ACHN (cell line): ENCODE measurements around the gene CYB5R3.
A peak's percentile ranks its signal among the peaks of the same experiment; 100 is the strongest.
"Not testable (repeated sequence)": the region's sequence is repeated elsewhere in the genome, so short reads cannot be mapped to it uniquely, and the experiment has no call there.

Experiments
- DNase-seq: peaks from one replicate; pipeline ENCODE4 v3.0.0-alpha.2; 2015
- in situ Hi-C: cut with HindIII; loops from 2 replicates; pipeline ENCODE4 v1.10.0; 2017; ENCODE audit warnings: low sequenced_read_pairs, low pct_ligation_motif_present, low pct_unique_long_range_greater_than_20kb

The CYB5R3 gene

DNA sequence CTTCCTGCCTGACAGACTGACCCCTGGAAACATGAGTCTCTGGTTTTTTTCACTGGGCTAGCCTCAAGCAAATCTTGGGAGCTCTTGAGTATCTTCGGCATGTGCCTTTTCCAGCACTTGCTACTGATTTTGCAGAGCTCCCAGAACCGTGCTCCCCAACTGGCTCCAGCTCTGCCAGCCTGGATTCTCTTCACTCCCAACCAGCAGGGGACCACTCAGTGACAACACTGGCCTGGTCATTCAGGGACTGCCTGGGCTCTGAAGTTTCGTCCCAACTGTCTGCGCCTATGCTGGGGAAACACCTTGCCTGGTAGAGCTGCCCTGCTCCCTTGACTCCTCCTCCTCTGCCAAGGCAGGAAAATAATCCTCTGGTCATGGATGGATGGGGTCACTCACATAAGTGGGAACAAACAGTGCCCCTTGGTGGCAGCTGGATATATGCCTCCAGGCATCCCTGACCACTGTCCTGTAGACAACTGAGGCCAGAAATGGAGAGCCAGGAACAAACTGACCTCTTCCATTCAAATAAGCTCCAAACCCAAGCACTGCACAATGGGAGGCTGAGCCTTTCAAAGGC, 64.7 kb downstream of the CYB5R3 start:
- in situ Hi-C loops = no loop called here
- no peak for DNase-seq

DNA sequence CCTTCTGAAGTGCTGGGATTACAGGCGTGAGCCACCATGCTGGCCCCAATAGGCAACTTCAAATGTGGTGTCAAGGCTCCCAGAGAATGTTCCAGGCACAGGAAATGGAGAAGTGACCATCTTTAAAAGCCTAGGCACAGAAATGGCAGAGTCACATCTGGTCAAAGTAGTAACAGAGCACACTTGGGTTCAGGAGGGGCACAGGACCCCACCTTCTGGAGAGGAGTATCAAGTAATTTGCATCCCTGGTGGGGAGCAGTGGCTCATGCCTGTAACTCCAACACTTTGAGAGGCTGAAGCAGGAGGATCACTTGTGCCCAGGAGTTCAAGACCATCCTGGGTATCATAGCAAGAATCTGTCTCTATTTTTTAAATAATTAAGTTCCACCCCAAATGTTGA, 66.2 kb downstream of the CYB5R3 start:
- in situ Hi-C loops = no loop called here
- no peak for DNase-seq

DNA sequence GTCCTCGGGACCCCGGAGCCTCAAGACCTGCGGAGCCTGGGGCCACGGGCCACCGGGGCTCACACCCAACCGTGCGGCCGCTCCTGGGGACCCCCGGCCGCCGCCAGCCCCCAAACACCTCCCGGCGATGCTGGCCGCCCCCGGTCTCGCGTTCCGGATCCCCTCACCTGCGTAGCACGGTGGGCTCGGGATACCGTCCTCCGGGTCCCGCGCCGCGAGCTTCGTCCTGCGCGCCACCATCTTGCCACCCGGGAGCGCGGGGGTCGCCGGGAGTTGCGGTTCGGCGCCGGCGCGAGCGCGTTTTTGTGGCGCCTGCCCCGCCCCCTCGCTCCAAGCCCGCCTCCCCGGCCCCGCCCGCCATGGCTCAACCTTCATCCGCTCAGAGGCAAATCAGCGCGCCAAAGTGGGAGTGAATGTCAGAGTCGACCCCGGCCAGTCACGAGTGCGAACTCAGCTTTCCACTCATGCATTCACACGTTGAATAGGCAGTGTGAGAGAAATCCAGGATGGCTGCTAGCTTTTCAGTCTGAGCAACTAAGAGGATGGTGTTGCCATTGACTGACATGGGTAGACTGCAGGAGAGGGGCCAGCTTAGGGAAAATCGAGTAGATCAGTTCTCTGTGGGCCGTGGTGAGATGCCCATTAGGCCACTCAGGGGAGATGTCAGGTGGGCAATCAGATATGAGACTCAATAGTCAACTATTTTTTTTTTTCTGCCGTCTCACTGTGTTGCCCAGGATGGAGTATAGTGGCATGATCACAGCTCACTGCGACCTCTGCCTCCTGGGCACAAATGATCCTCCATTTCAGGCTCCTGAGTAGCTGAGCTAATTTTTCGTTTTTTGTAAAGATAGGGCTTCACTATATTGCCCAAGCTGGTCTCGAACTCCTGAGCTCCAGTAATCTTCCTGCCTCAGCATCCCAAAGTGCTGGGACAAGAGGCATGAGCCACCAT, 67.2 kb downstream of the CYB5R3 start:
- peak; percentile 66 for DNase-seq
- in situ Hi-C loops = no loop called here

DNA sequence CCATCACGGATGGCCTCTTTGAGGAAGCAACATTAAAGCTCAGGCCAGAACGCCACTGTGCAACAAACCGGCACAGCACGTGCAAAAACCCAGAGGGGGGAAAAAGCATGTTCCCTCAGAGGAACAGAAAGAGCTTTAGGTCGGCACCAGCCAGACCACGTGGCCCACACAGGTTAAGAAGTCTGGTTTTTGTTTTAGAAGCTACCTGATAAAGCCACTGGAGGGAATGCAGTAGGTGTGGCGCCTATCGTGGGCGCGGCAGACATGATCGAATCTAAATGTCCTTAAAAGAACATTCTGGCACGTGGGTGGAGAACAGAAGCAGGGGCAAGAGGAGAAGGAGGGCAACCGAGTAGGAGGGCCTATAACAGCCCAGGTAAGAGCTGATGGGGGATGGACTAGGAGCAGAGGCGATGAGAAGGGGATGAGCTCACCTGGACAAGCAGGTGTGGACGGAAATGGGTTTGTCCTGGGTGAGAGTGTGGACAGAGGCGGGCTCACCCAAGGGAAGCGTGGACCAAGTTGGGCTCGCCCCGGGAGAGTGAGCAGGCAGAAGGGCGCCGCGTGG, 67.9 kb downstream of the CYB5R3 start:
- DNase-seq, in situ Hi-C loops: not testable (repeated sequence)

DNA sequence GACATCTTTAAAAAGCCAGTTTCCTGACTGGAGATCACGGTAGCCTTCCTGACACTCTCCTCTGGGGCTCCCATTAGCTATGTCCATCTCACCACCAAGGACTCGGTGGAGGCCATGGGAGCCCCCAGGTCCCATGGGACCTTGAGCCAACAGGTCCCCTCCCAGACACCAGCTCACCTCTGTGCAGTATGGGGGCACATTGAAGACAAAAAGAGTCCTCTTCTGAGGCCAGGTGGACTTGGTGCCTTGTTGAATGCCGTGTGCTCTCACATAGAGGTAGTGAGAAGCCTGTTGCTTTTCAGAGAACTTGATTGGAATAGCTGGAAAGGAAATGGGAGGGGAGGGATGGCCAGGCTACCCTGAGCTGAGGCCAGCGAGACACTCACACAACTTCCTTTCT, 69.2 kb downstream of the CYB5R3 start:
- DNase-seq, in situ Hi-C loops: not testable (repeated sequence)

DNA sequence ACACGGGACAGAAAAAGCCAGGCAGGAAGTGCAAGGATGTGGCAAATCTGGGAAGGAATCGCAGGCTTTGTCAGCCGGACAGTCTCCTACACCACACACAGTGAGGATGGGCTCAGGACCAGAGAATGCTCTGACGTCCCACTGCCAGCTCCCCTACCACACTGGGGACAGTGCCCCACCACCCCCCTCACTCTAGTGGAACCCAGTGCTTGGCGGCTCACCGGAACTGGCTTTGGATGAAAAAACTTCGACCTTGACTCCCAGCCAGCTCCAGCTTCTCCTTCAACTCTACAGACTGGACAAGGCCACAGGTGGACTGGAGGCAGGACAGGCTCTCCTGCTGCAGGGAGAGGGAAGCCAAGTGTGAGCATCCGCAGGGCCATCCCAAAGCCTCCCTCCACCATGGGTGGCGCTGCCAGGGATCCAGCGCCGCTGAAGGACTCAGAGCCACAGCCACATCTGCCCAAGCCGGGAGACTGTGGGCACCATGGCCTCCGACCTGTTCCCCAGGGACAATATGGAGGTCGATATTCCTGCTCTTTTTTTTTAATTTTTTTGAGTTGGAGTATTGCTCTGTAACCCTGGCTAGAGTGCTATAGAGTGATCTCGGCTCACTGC, 71.5 kb downstream of the CYB5R3 start:
- in situ Hi-C loops = no loop called here
- no peak for DNase-seq

DNA sequence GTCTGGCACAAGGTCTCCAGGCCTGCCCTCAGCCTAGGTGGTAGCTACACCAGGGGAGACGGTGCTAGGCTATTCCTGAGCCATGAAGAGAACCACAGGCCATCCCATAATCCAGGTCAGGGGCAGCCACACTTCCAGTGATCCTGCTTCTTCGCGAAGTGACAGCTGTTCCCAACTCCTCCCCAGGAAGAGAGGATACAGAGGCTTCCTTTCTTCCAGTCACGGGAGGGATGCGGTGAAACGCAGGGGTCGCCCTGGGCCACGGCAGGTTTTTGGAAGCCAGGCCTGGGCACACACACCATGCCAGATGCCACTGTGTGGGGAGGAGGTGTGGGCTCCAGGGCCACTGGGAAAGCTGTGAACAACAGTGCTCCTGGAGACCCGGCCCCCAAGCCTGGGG, 72.1 kb downstream of the CYB5R3 start:
- DNase-seq, in situ Hi-C loops: not testable (repeated sequence)

DNA sequence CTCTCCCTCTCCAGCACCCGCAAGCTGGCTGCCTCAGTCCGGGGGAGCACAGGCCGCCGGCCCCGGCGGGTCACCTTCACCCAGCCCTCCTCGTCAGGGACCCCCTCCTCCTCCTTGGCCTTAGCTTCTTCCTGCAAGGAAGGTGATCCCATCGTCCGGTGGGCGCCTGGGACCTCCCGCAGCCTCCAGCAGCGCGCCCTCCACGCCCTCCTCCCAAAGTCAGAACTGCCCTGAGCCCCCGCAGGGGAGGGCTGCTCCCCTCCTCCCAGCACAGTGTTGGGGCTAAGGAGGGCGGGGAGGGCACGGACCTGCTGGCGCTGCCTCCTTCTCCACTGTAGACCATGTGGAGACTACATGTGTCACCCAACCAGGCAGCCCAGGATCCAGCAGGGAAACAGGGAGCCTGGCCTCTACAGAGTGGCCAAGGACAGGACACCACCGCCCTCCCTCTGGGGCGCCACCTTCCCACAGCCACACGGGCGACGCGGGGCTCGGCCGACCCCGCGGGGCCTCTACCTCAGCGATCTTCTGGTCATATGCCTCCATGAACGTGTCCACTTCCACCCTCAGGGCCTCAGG, 73.1 kb downstream of the CYB5R3 start:
- DNase-seq, in situ Hi-C loops: not testable (repeated sequence)

DNA sequence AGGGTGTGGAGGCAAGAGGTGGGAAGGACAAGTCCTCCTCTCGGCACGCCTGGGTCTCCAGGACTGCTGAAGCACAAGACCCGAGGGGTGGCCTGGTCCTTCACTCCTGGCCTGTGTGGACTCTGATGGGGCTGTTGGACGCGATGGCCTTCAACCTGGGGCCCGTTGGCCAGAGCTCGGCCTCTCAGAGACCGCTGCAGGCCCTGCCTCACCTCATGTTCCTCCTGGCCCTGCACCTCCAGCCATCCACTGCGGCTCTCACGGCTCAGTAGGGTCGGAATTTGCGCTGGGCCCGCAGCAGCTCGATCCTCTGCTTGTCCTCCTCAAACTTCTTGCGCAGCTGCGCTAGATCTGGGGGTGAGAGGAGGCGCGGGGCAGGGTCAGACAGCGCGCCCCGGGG, 74.7 kb downstream of the CYB5R3 start:
- in situ Hi-C loops, DNase-seq: not testable (repeated sequence)

DNA sequence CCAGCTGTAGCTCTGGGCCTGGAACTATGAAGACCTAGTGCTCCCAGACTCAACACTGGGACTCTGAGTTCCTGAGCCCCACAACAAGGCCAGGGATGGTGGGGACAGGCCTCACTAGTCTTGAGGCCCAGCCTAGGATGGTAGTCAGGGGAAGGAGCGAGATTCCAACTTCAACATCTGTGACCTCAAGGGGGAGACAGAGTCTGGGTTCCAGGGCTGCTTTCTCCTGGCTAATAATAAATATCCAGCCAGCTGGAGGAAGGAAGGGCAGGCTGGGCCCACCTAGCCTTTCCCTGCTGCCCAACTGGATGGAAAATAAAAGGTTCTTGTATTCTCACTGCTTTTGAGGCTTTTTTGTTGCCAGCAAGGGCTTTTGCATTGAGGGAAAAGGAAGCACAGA, 75.1 kb downstream of the CYB5R3 start:
- in situ Hi-C loops, DNase-seq: not testable (repeated sequence)

DNA sequence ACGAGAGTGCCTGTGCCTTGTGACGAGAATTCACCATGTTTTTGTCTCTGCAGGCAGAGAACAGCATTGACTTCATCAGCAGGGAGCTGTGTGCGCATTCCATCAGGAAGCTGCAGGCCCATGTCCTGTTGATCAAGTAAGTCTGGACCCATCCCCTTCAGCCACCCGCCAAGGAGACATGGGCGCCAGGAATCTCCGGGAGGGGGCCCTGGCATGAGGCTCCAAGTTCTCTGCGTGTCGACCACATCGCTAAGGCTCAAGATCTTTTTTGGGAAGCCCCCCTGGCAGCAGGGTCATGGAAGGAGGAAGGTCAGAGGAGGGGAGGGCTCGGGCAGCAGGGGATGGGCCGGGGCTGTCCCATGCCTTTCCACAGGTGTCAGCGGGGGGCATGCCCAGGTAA, 78.1 kb downstream of the CYB5R3 start:
- DNase-seq, in situ Hi-C loops: not testable (repeated sequence)

DNA sequence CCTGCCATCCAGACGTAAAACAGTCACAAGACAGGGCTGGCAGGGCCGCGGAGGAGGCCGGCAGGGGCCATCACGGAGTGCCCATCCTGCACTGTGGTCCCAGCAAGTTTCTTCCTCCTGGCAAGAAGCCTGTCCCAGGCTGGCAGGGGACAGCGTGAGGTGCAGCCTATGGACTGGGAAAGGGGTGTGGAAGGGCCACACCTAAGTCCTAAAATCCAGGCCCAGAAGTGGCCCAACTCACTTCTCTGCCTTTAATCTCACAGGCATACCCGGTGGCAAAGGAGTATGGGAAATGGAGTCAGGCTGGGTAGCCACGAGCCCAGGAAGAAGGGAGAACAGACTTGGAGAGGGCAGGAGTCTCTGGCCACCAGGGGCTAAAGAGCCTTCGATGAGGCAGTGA, 78.6 kb downstream of the CYB5R3 start:
- in situ Hi-C loops, DNase-seq: not testable (repeated sequence)

DNA sequence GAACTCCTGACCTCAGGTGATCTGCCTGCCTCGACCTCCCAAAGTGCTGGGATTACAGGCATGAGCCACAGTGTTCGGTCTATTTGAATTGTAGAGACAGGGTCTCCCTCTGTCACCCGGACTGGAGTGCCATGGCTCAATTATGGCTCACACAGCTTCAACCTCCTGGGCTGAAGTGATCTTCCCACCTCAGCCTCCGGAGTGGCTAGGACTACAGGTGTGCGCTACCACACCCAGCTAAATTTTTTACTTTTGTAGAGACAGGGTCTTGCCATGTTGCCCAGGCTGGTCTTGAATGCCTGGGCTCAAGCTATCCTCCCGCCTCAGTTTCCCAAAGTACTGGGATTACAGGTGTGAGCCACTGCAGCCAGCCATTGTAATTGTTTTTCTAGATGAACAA, 81.2 kb downstream of the CYB5R3 start:
- in situ Hi-C loops, DNase-seq: not testable (repeated sequence)
